Thoracic aorta (tissue), 2 donors: ENCODE measurements around the gene ZRANB3. TPM values are rescaled to one million over a fixed set of nuclear protein-coding genes. Genes with fewer than 3 reads are reported as not detected.

ENCODE experiments used
- ATAC-seq: fragments of 150-250 bp; one replicate; pipeline ENCODE4 v1.8.0; 2017; ENCODE audit warnings: low read depth; ENCODE audit not compliant: insufficient number of reproducible peaks, low FRiP score
- DNase-seq: peaks from one replicate; pipeline ENCODE4 v3.0.0-alpha.2; 2020; ENCODE audit warnings: low spot score
- H3K27ac ChIP-seq, 2 donors: fragments of 200-600 bp; sonication (generic); 1 replicate in 1 of 2; 2 replicates in 1 of 2; pipeline ENCODE4 v1.5.1; 2016; ENCODE audit warnings: mild to moderate bottlenecking in 2 of 2, moderate library complexity in 2 of 2
- H3K27me3 ChIP-seq: fragments of 200-600 bp; sonication (generic); replicated peaks from 2 replicates; pipeline ENCODE4 v1.6.0; 2016; ENCODE audit warnings: mild to moderate bottlenecking; ENCODE audit not compliant: insufficient read depth
- H3K36me3 ChIP-seq: fragments of 200-600 bp; sonication (generic); one replicate; pipeline ENCODE4 v1.5.1; 2016
- H3K4me1 ChIP-seq, 2 donors: fragments of 200-600 bp; sonication (generic); 1 replicate in 1 of 2; 2 replicates in 1 of 2; pipeline versions ENCODE4 v1.5.1 to v1.6.0; 2016; ENCODE audit warnings: low read depth in 2 of 2, mild to moderate bottlenecking in 1 of 2; ENCODE audit not compliant: control insufficient read depth in 1 of 2
- H3K4me3 ChIP-seq: fragments of 200-600 bp; sonication (generic); 2 replicates; pipeline ENCODE4 v1.5.1; 2016; ENCODE audit warnings: mild to moderate bottlenecking
- H3K9me3 ChIP-seq: fragments of 200-600 bp; sonication (generic); 2 replicates; pipeline ENCODE4 v1.5.1; 2016
- CTCF ChIP-seq: fragments of 200-600 bp; sonication (generic); IDR thresholded peaks from one replicate; pipeline ENCODE4 v1.5.1; 2019; ENCODE audit warnings: antibody characterized with exemption
- total RNA-seq, 2 donors: library from RNA; depleted of rRNA; stranded (reverse); fragments of >200 nt; gene quantifications; one replicate each; pipeline versions ENCODE4 v1.1.0 to v1.2.3, GENCODE V29; 2016

ZRANB3 gene
- total RNA-seq, 2 donors from 2014 or later: 3.2 to 4.2 TPM

- Histone ChIP-seq H3K36me3 (no peaks in the 10 kb centered on the region), H3K27ac (no peak overlapping the region), H3K27me3 (no peaks in the 10 kb centered on the region), H3K4me3 (no peak overlapping the region), H3K4me1 (no peaks in the 10 kb centered on the region), H3K9me3 (peaks cover 12% of the 10 kb centered on the region)
- no peak for TF ChIP-seq CTCF
- ATAC-seq (no peak), DNase-seq (no peak)
Observed at GRCh38 chr2:135494503-135494902, 36.5 kb downstream of the ZRANB3 start.

- no peak for TF ChIP-seq CTCF
- Histone ChIP-seq H3K27ac (no peak overlapping the region), H3K4me3 (no peak overlapping the region), H3K9me3 (no peaks in the 10 kb centered on the region), H3K36me3 (peaks cover 4% of the 10 kb centered on the region), H3K4me1 (no peaks in the 10 kb centered on the region), H3K27me3 (no peaks in the 10 kb centered on the region)
- no peak for DNase-seq
- no peak for ATAC-seq
Observed at GRCh38 chr2:135490376-135490775, 40.6 kb downstream of the ZRANB3 start.

- TF ChIP-seq CTCF: no peak
- Histone ChIP-seq H3K27ac (no peak overlapping the region), H3K9me3 (no peaks in the 10 kb centered on the region), H3K4me1 (no peaks in the 10 kb centered on the region), H3K27me3 (no peaks in the 10 kb centered on the region), H3K36me3 (peaks cover 4% of the 10 kb centered on the region), H3K4me3 (no peak overlapping the region)
- DNase-seq (no peak), ATAC-seq (no peak)
Observed at GRCh38 chr2:135485441-135485840, 45.6 kb downstream of the ZRANB3 start.

GRCh38 chr2:135475128-135475527, 55.9 kb downstream of the ZRANB3 start:
- no peak for DNase-seq
- Histone ChIP-seq H3K36me3 (no peaks in the 10 kb centered on the region), H3K9me3 (no peaks in the 10 kb centered on the region), H3K4me3 (no peak overlapping the region), H3K4me1 (no peaks in the 10 kb centered on the region), H3K27me3 (no peaks in the 10 kb centered on the region), H3K27ac (no peak overlapping the region)
- no peak for TF ChIP-seq CTCF
- ATAC-seq: no peak

GRCh38 chr2:135473567-135473966, 57.5 kb downstream of the ZRANB3 start:
- no peaks in the 10 kb centered on the region for H3K27me3 ChIP-seq
- DNase-seq (no peak), ATAC-seq (no peak)
- H3K9me3 ChIP-seq: no peaks in the 10 kb centered on the region
- no peak overlapping the region for H3K27ac ChIP-seq
- TF ChIP-seq CTCF: no peak
- H3K36me3 ChIP-seq: no peaks in the 10 kb centered on the region
- no peaks in the 10 kb centered on the region for H3K4me1 ChIP-seq
- H3K4me3 ChIP-seq: no peak overlapping the region
